Skin epidermis (tissue), 12 donors: ENCODE data around the gene CLEC11A.
A peak's percentile ranks its signal among the peaks of the same experiment; 100 is the strongest.
"Not testable (repeated sequence)": the region's sequence is repeated elsewhere in the genome, so short reads cannot be mapped to it uniquely, and the experiment has no call there.

Experiments used
- H3K27ac ChIP-seq, 21 experiments: fragments of 200-600 bp; sonication (generic) in 11 of 21; one replicate each; pipeline ENCODE4 v1.5.0; 2020; ENCODE audit warnings: mild to moderate bottlenecking in 3 of 21, inconsistent platforms in 2 of 21, moderate library complexity in 2 of 21
- H3K4me3 ChIP-seq, 7 experiments: fragments of 200-600 bp; sonication (generic) in 2 of 7; one replicate each; pipeline ENCODE4 v1.5.0; 2020; ENCODE audit warnings: inconsistent platforms in 2 of 7, mild to moderate bottlenecking in 2 of 7, moderate library complexity in 1 of 7

The CLEC11A gene

GRCh38 chr19:50720921-50721381 is 2.2 kb upstream of the CLEC11A start:
- Histone ChIP-seq H3K27ac (peak overlapping the region in 7 of 21 experiments; percentile 2 to 64 (median 37)), H3K4me3 (no peak overlapping the region)

- Histone ChIP-seq H3K4me3 (no peak overlapping the region), H3K27ac (peak overlapping the region in 6 of 21 experiments; percentile 2 to 64 (median 42))
Measured at GRCh38 chr19:50721441-50722137, 1.6 kb upstream of the CLEC11A start.

GRCh38 chr19:50722201-50723013 is 757 bp upstream of the CLEC11A start:
- Histone ChIP-seq H3K4me3 (peak overlapping the region in 3 of 7 experiments; percentile 40 to 57 (median 49)), H3K27ac (peak overlapping the region in 12 of 21 experiments; percentile 2 to 79 (median 62))

- Histone ChIP-seq H3K4me3 (peak overlapping the region; percentile 40 to 64 (median 54)), H3K27ac (peak overlapping the region in 18 of 21 experiments; percentile 4 to 79 (median 60))
Measured at GRCh38 chr19:50723735-50724521, 764 bp downstream of the CLEC11A start.

GRCh38 chr19:50724522-50725217 is 1.5 kb downstream of the CLEC11A start:
- H3K27ac ChIP-seq, result peak overlapping the region in 19 of 21 experiments; percentile 32 to 84 (median 74)
- peak overlapping the region; percentile 40 to 64 (median 54) for H3K4me3 ChIP-seq

GRCh38 chr19:50725218-50725910 is 2.2 kb downstream of the CLEC11A start:
- Histone ChIP-seq H3K4me3 (peak overlapping the region; percentile 40 to 64 (median 54)), H3K27ac (peak overlapping the region in 20 of 21 experiments; percentile 30 to 84 (median 70))

- Histone ChIP-seq H3K4me3 (peak overlapping the region in 6 of 7 experiments; percentile 40 to 64 (median 52)), H3K27ac (peak overlapping the region in 4 of 21 experiments; percentile 70 to 83 (median 76))
Measured at GRCh38 chr19:50725911-50726230, 2.7 kb downstream of the CLEC11A start.

GRCh38 chr19:50728084-50728737 is 5.0 kb downstream of the CLEC11A start:
- Histone ChIP-seq H3K27ac (no peak overlapping the region), H3K4me3 (no peak overlapping the region)

- H3K27ac ChIP-seq, result no peak overlapping the region
- no peak overlapping the region for H3K4me3 ChIP-seq
Measured at GRCh38 chr19:50729894-50730293, 6.7 kb downstream of the CLEC11A start.

GRCh38 chr19:50735869-50736268 is 12.7 kb downstream of the CLEC11A start:
- Histone ChIP-seq H3K4me3 (no peak overlapping the region), H3K27ac (no peak overlapping the region)

- Histone ChIP-seq H3K4me3 (no peak overlapping the region), H3K27ac (no peak overlapping the region)
Measured at GRCh38 chr19:50736338-50736737, 13.2 kb downstream of the CLEC11A start.

GRCh38 chr19:50739132-50739913 is 16.2 kb downstream of the CLEC11A start:
- Histone ChIP-seq H3K4me3 (no peak overlapping the region), H3K27ac (no peak overlapping the region)

- no peak overlapping the region for H3K27ac ChIP-seq
- H3K4me3 ChIP-seq, result no peak overlapping the region
Measured at GRCh38 chr19:50739914-50740426, 16.8 kb downstream of the CLEC11A start.

- H3K27ac ChIP-seq, result no peak overlapping the region
- no peak overlapping the region for H3K4me3 ChIP-seq
Measured at GRCh38 chr19:50741179-50741933, 18.2 kb downstream of the CLEC11A start.

- Histone ChIP-seq H3K4me3 (no peak overlapping the region), H3K27ac (no peak overlapping the region)
Measured at GRCh38 chr19:50743537-50743936, 20.4 kb downstream of the CLEC11A start.

GRCh38 chr19:50745221-50745620 is 22.1 kb downstream of the CLEC11A start:
- no peak overlapping the region for H3K4me3 ChIP-seq
- no peak overlapping the region for H3K27ac ChIP-seq

- H3K4me3 ChIP-seq, H3K27ac ChIP-seq: not testable (repeated sequence)
Measured at GRCh38 chr19:50747141-50747540, 24.0 kb downstream of the CLEC11A start.
